Measurements from ENCODE around the gene CD163. TPM values are rescaled to one million over a fixed set of nuclear protein-coding genes. Genes with fewer than 3 reads are reported as not detected.

CD163 gene
- total RNA-seq, 1 experiment from 2014 or later, result not detected

GRCh38 chr12:7451756-7452155, 51.8 kb downstream of the CD163 start:
- DNase-seq, result no peak
- no peak for TF ChIP-seq EZH2phosphoT487 (IDR thresholded peaks at IDR 0.05; ENCODE audit: borderline replicate concordance, low read length)
- TF ChIP-seq EZH2 (IDR thresholded peaks at IDR 0.05; ENCODE audit: low read length, unreplicated experiment), result no peak
- no peak for TF ChIP-seq CTCF (conservative IDR thresholded peaks at IDR 0.05; ENCODE audit: low read depth, low read length)
- Histone ChIP-seq H3K9ac (ENCODE audit: low read length) (no peak overlapping the region), H3K4me3 (ENCODE audit: low read length) (no peak overlapping the region), H3K27me3 (ENCODE audit: low read length) (no peaks in the 10 kb centered on the region), H4K20me1 (ENCODE audit: low read length) (no peaks in the 10 kb centered on the region), H3F3A (ENCODE audit: low read length, unreplicated experiment) (no peaks in the 10 kb centered on the region), H3K9me2 (replicated peaks; ENCODE audit: low read length) (no peaks in the 10 kb centered on the region), H3K4me2 (ENCODE audit: low read length) (no peak overlapping the region), H3K27ac (ENCODE audit: low read length) (no peak overlapping the region), H3K4me1 (ENCODE audit: insufficient read depth, low read length) (no peaks in the 10 kb centered on the region), H3K36me3 (ENCODE audit: low read depth, low read length) (no peaks in the 10 kb centered on the region), H2AFZ (ENCODE audit: low read length) (no peak overlapping the region), H3K79me2 (ENCODE audit: low read length) (no peaks in the 10 kb centered on the region), H3K9me3 (ENCODE audit: low read length) (no peaks in the 10 kb centered on the region)
- intact Hi-C loops (cut with micrococcal nuclease), result no loop called here
- ChIA-PET POLR2A (ENCODE audit: unreplicated experiment) (no interaction called here), CTCF (no interaction called here)
- no TSS peak for BruUV-seq (replicated peaks)
- no peak for ATAC-seq

GRCh38 chr12:7450667-7451066, 52.9 kb downstream of the CD163 start:
- intact Hi-C loops (cut with micrococcal nuclease), result no loop called here
- no peak overlapping the region for H2AFZ ChIP-seq (ENCODE audit: low read length)

GRCh38 chr12:7448099-7448498, 55.5 kb downstream of the CD163 start:
- no peaks in the 10 kb centered on the region for H3K9me3 ChIP-seq (ENCODE audit: low read length)
- H3K36me3 ChIP-seq (ENCODE audit: low read depth, low read length), result no peaks in the 10 kb centered on the region
- H2AFZ ChIP-seq (ENCODE audit: low read length), result no peak overlapping the region
- H3K27me3 ChIP-seq (ENCODE audit: low read length), result no peaks in the 10 kb centered on the region
- no peak overlapping the region for H3K4me3 ChIP-seq (ENCODE audit: low read length)
- no peaks in the 10 kb centered on the region for H3K4me1 ChIP-seq (ENCODE audit: insufficient read depth, low read length)
- CTCF ChIA-PET, result no interaction called here
- no peaks in the 10 kb centered on the region for H3K79me2 ChIP-seq (ENCODE audit: low read length)
- TF ChIP-seq CTCF (conservative IDR thresholded peaks at IDR 0.05; ENCODE audit: low read depth, low read length), result no peak
- no peak for TF ChIP-seq EZH2phosphoT487 (IDR thresholded peaks at IDR 0.05; ENCODE audit: borderline replicate concordance, low read length)
- TF ChIP-seq EZH2 (IDR thresholded peaks at IDR 0.05; ENCODE audit: low read length, unreplicated experiment), result no peak
- DNase-seq (no peak), ATAC-seq (no peak)
- H3K4me2 ChIP-seq (ENCODE audit: low read length), result no peak overlapping the region
- POLR2A ChIA-PET (ENCODE audit: unreplicated experiment), result no interaction called here
- intact Hi-C loops (cut with micrococcal nuclease), result no loop called here
- H4K20me1 ChIP-seq (ENCODE audit: low read length), result no peaks in the 10 kb centered on the region
- H3K9ac ChIP-seq (ENCODE audit: low read length), result no peak overlapping the region
- BruUV-seq (replicated peaks), result no TSS peak
- no peaks in the 10 kb centered on the region for H3F3A ChIP-seq (ENCODE audit: low read length, unreplicated experiment)
- no peak overlapping the region for H3K27ac ChIP-seq (ENCODE audit: low read length)
- H3K9me2 ChIP-seq (replicated peaks; ENCODE audit: low read length), result no peaks in the 10 kb centered on the region

More at GRCh38 chr12:7450667-7451066, 52.9 kb downstream of the CD163 start:
- H3K4me3 ChIP-seq (ENCODE audit: low read length), result no peak overlapping the region
- no peaks in the 10 kb centered on the region for H4K20me1 ChIP-seq (ENCODE audit: low read length)
- no peak overlapping the region for H3K27ac ChIP-seq (ENCODE audit: low read length)
- no peaks in the 10 kb centered on the region for H3K27me3 ChIP-seq (ENCODE audit: low read length)
- H3K9me2 ChIP-seq (replicated peaks; ENCODE audit: low read length), result no peaks in the 10 kb centered on the region
- ATAC-seq, result no peak
- no peaks in the 10 kb centered on the region for H3F3A ChIP-seq (ENCODE audit: low read length, unreplicated experiment)
- TF ChIP-seq EZH2 (IDR thresholded peaks at IDR 0.05; ENCODE audit: low read length, unreplicated experiment), result no peak
- TF ChIP-seq EZH2phosphoT487 (IDR thresholded peaks at IDR 0.05; ENCODE audit: borderline replicate concordance, low read length), result no peak
- no peak for TF ChIP-seq CTCF (conservative IDR thresholded peaks at IDR 0.05; ENCODE audit: low read depth, low read length)
- H3K36me3 ChIP-seq (ENCODE audit: low read depth, low read length), result no peaks in the 10 kb centered on the region
- BruUV-seq (replicated peaks), result no TSS peak
- POLR2A ChIA-PET (ENCODE audit: unreplicated experiment), result no interaction called here
- H3K4me1 ChIP-seq (ENCODE audit: insufficient read depth, low read length), result no peaks in the 10 kb centered on the region
- no peaks in the 10 kb centered on the region for H3K9me3 ChIP-seq (ENCODE audit: low read length)
- CTCF ChIA-PET, result no interaction called here
- DNase-seq, result peak; percentile 62
- no peak overlapping the region for H3K9ac ChIP-seq (ENCODE audit: low read length)
- H3K4me2 ChIP-seq (ENCODE audit: low read length), result no peak overlapping the region
- no peaks in the 10 kb centered on the region for H3K79me2 ChIP-seq (ENCODE audit: low read length)

Data from PC-3 (cell line).